Panc1 (cell line): ENCODE results near the gene SAP130. TPM values are rescaled to one million over a fixed set of nuclear protein-coding genes. Genes with fewer than 3 reads are reported as not detected.

Experiments
- ATAC-seq: fragments of 200-7000 bp; cut with Tn5 transposase; 2 replicates; pipeline ENCODE4 v1.9.1; 2020; ENCODE audit warnings: mild to moderate bottlenecking, moderate library complexity
- BruUV-seq: library from RNA; stranded (reverse); fragments of 400-500 nt; replicated peaks from 2 replicates; lab custom pipeline; 2021; lab: Mats Ljungman, UMichigan
- CTCF ChIA-PET: fragments of 300-600 bp; sonication (Branson Sonifier 250); formaldehyde crosslinking; loops from one replicate; lab custom pipeline; 2022; ENCODE audit warnings: antibody characterized with exemption; lab: Charles Lee
- POLR2A ChIA-PET: fragments of 300-600 bp; sonication (Branson Sonifier 250); formaldehyde crosslinking; loops from one replicate; lab custom pipeline; 2022; ENCODE audit warnings: antibody characterized with exemption; lab: Charles Lee
- DNase-seq: peaks from one replicate; pipeline ENCODE4 v3.0.0-alpha.2; 2010; ENCODE audit warnings: low read depth, low spot score
- H3K27ac ChIP-seq: 2 replicates; pipeline ENCODE4 v1.5.1; 2011; ENCODE audit warnings: mild to moderate bottlenecking, low read length, inconsistent platforms
- H3K27me3 ChIP-seq: fragments of 200-500 bp; sonication (Bioruptor generic); 2 replicates; pipeline ENCODE4 v1.6.0; 2014; ENCODE audit warnings: low read length, inconsistent platforms; ENCODE audit not compliant: control insufficient read depth, insufficient read depth
- H3K36me3 ChIP-seq: fragments of 200-500 bp; sonication (Bioruptor generic); 2 replicates; pipeline ENCODE4 v1.5.1; 2014; ENCODE audit warnings: inconsistent platforms, mild to moderate bottlenecking, low read length, moderate library complexity; ENCODE audit not compliant: control insufficient read depth, insufficient read depth
- H3K4me1 ChIP-seq: 2 replicates; pipeline ENCODE4 v1.5.1; 2011; ENCODE audit warnings: inconsistent platforms, mild to moderate bottlenecking, low read length, moderate library complexity; ENCODE audit not compliant: control insufficient read depth, insufficient read depth
- H3K4me3 ChIP-seq, 2 experiments: 2 replicates each; pipeline ENCODE4 v1.5.1; 2011 to 2012; ENCODE audit warnings: low read depth in 2 of 2, low read length in 2 of 2, mild to moderate bottlenecking in 2 of 2, inconsistent platforms in 1 of 2, moderate library complexity in 1 of 2
- H3K9me3 ChIP-seq: fragments of 200-500 bp; sonication (Bioruptor generic); 2 replicates; pipeline ENCODE4 v1.5.1; 2014; ENCODE audit warnings: low read depth, mild to moderate bottlenecking, inconsistent platforms, low read length, moderate library complexity; ENCODE audit not compliant: control insufficient read depth, insufficient read depth
- POLR2AphosphoS5 ChIP-seq: IDR thresholded peaks from 2 replicates; pipeline ENCODE4 v1.6.1; 2012; ENCODE audit warnings: mild to moderate bottlenecking, low read depth, low read length, moderate library complexity
- SIN3A ChIP-seq: IDR thresholded peaks from 2 replicates; pipeline ENCODE4 v1.6.1; 2012; ENCODE audit warnings: low read depth, mild to moderate bottlenecking, low read length, moderate library complexity, borderline replicate concordance; ENCODE audit not compliant: insufficient read depth
- TCF7L2 ChIP-seq: IDR thresholded peaks from 2 replicates; pipeline ENCODE4 v1.6.1; 2011; ENCODE audit warnings: mild to moderate bottlenecking, low read depth, low read length, inconsistent platforms
- in situ Hi-C: cut with HindIII; loops from 2 replicates; pipeline ENCODE4 v1.10.0; 2016; ENCODE audit warnings: low sequenced_read_pairs, low pct_unique_long_range_greater_than_20kb
- intact Hi-C: fragments of 100-400 bp; cut with micrococcal nuclease; formaldehyde crosslinking; loops from one replicate; pipeline ENCODE4 v1.10.0; 2022; ENCODE audit not compliant: unreplicated experiment
- total RNA-seq: library from RNA; stranded (reverse); gene quantifications from one replicate; pipeline ENCODE4 v1.2.1, GENCODE V29; 2021; ENCODE audit not compliant: unreplicated experiment
- TF ChIP-seq, protein P1 (sequence below): fragments of 450-650 bp; IDR thresholded peaks from 2 replicates; pipeline ENCODE4 v1.5.1; 2017; ENCODE audit warnings: mild to moderate bottlenecking
- TF ChIP-seq, protein P2 (sequence below), 2 experiments: IDR thresholded peaks; 2 replicates each; pipeline ENCODE4 v1.6.1; 2011 to 2012; ENCODE audit warnings: low read depth in 2 of 2, control low read depth in 1 of 2, low read length in 1 of 2, mild to moderate bottlenecking in 1 of 2, moderate library complexity in 1 of 2; ENCODE audit not compliant: insufficient read depth in 1 of 2

SAP130 gene
- total RNA-seq, 1 experiment from 2014 or later, result 34.6 TPM

- no peak for ATAC-seq
- H3K36me3 ChIP-seq, result no peaks in the 10 kb centered on the region
- H3K9me3 ChIP-seq, result no peaks in the 10 kb centered on the region
- 0 out of 2 replicates have a peak, but pooled peaks cover 3% of the 10 kb centered on the region for H3K4me1 ChIP-seq
- ChIA-PET CTCF (no interaction called here), POLR2A (no interaction called here)
- BruUV-seq, result no TSS peak
- no peak overlapping the region for H3K27ac ChIP-seq
- no peak for DNase-seq
- TF ChIP-seq TCF7L2 (no peak), SIN3A (no peak), POLR2AphosphoS5 (no peak)
- TF ChIP-seq, protein P1, sequence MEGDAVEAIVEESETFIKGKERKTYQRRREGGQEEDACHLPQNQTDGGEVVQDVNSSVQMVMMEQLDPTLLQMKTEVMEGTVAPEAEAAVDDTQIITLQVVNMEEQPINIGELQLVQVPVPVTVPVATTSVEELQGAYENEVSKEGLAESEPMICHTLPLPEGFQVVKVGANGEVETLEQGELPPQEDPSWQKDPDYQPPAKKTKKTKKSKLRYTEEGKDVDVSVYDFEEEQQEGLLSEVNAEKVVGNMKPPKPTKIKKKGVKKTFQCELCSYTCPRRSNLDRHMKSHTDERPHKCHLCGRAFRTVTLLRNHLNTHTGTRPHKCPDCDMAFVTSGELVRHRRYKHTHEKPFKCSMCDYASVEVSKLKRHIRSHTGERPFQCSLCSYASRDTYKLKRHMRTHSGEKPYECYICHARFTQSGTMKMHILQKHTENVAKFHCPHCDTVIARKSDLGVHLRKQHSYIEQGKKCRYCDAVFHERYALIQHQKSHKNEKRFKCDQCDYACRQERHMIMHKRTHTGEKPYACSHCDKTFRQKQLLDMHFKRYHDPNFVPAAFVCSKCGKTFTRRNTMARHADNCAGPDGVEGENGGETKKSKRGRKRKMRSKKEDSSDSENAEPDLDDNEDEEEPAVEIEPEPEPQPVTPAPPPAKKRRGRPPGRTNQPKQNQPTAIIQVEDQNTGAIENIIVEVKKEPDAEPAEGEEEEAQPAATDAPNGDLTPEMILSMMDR, result no peak
- TF ChIP-seq, protein P2, sequence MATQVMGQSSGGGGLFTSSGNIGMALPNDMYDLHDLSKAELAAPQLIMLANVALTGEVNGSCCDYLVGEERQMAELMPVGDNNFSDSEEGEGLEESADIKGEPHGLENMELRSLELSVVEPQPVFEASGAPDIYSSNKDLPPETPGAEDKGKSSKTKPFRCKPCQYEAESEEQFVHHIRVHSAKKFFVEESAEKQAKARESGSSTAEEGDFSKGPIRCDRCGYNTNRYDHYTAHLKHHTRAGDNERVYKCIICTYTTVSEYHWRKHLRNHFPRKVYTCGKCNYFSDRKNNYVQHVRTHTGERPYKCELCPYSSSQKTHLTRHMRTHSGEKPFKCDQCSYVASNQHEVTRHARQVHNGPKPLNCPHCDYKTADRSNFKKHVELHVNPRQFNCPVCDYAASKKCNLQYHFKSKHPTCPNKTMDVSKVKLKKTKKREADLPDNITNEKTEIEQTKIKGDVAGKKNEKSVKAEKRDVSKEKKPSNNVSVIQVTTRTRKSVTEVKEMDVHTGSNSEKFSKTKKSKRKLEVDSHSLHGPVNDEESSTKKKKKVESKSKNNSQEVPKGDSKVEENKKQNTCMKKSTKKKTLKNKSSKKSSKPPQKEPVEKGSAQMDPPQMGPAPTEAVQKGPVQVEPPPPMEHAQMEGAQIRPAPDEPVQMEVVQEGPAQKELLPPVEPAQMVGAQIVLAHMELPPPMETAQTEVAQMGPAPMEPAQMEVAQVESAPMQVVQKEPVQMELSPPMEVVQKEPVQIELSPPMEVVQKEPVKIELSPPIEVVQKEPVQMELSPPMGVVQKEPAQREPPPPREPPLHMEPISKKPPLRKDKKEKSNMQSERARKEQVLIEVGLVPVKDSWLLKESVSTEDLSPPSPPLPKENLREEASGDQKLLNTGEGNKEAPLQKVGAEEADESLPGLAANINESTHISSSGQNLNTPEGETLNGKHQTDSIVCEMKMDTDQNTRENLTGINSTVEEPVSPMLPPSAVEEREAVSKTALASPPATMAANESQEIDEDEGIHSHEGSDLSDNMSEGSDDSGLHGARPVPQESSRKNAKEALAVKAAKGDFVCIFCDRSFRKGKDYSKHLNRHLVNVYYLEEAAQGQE (IDR thresholded peaks at IDR 0.05; ENCODE audit: insufficient read depth in 1 of 2, low read depth in 2 of 2, low read length in 1 of 2), result no peak
- no peak overlapping the region for H3K4me3 ChIP-seq
- in situ Hi-C loops, result no loop called here
- no peaks in the 10 kb centered on the region for H3K27me3 ChIP-seq
- intact Hi-C loops, result no loop called here
Observed at GRCh38 chr2:127935337-127935736, 92.5 kb downstream of the SAP130 start.

- H3K36me3 ChIP-seq, result no peaks in the 10 kb centered on the region
- DNase-seq, result peak; percentile 86
- intact Hi-C loops (no loop called here), in situ Hi-C loops (no loop called here)
- H3K4me3 ChIP-seq, result no peak overlapping the region
- no TSS peak for BruUV-seq
- no peaks in the 10 kb centered on the region for H3K27me3 ChIP-seq
- ChIA-PET POLR2A (interaction anchor here (0.5 kb wide), 1 partner anchor 12 kb away, joined by 10 read pairs; no protein-coding TSS in a partner anchor), CTCF (no interaction called here)
- peak; percentile 87 for ATAC-seq
- 0 out of 2 replicates have a peak, but pooled peaks cover 3% of the 10 kb centered on the region for H3K4me1 ChIP-seq
- no peak overlapping the region for H3K27ac ChIP-seq
- no peaks in the 10 kb centered on the region for H3K9me3 ChIP-seq
- TF ChIP-seq, protein P2 (IDR thresholded peaks at IDR 0.05; ENCODE audit: insufficient read depth in 1 of 2, low read depth in 2 of 2, low read length in 1 of 2), result no peak
- no peak for TF ChIP-seq POLR2AphosphoS5
Observed at GRCh38 chr2:127932199-127932876, 95.5 kb downstream of the SAP130 start.
